Panc1 (cell line): ENCODE data around the gene TUBB2B. TPM values are rescaled to one million over a fixed set of nuclear protein-coding genes. Genes with fewer than 3 reads are reported as not detected.

ENCODE experiments used
- ATAC-seq: fragments of 200-7000 bp; cut with Tn5 transposase; 2 replicates; pipeline ENCODE4 v1.9.1; 2020; ENCODE audit warnings: mild to moderate bottlenecking, moderate library complexity
- BruUV-seq: library from RNA; stranded (reverse); fragments of 400-500 nt; replicated peaks from 2 replicates; lab custom pipeline; 2021; lab: Mats Ljungman, UMichigan
- CTCF ChIA-PET: fragments of 300-600 bp; sonication (Branson Sonifier 250); formaldehyde crosslinking; loops from one replicate; lab custom pipeline; 2022; ENCODE audit warnings: antibody characterized with exemption; lab: Charles Lee
- POLR2A ChIA-PET: fragments of 300-600 bp; sonication (Branson Sonifier 250); formaldehyde crosslinking; loops from one replicate; lab custom pipeline; 2022; ENCODE audit warnings: antibody characterized with exemption; lab: Charles Lee
- DNase-seq: peaks from one replicate; pipeline ENCODE4 v3.0.0-alpha.2; 2010; ENCODE audit warnings: low read depth, low spot score
- H3K27ac ChIP-seq: 2 replicates; pipeline ENCODE4 v1.5.1; 2011; ENCODE audit warnings: mild to moderate bottlenecking, low read length, inconsistent platforms
- H3K27me3 ChIP-seq: fragments of 200-500 bp; sonication (Bioruptor generic); 2 replicates; pipeline ENCODE4 v1.6.0; 2014; ENCODE audit warnings: low read length, inconsistent platforms; ENCODE audit not compliant: control insufficient read depth, insufficient read depth
- H3K36me3 ChIP-seq: fragments of 200-500 bp; sonication (Bioruptor generic); 2 replicates; pipeline ENCODE4 v1.5.1; 2014; ENCODE audit warnings: inconsistent platforms, mild to moderate bottlenecking, low read length, moderate library complexity; ENCODE audit not compliant: control insufficient read depth, insufficient read depth
- H3K4me1 ChIP-seq: 2 replicates; pipeline ENCODE4 v1.5.1; 2011; ENCODE audit warnings: inconsistent platforms, mild to moderate bottlenecking, low read length, moderate library complexity; ENCODE audit not compliant: control insufficient read depth, insufficient read depth
- H3K4me3 ChIP-seq, 2 experiments: 2 replicates each; pipeline ENCODE4 v1.5.1; 2011 to 2012; ENCODE audit warnings: low read depth in 2 of 2, low read length in 2 of 2, mild to moderate bottlenecking in 2 of 2, inconsistent platforms in 1 of 2, moderate library complexity in 1 of 2
- H3K9me3 ChIP-seq: fragments of 200-500 bp; sonication (Bioruptor generic); 2 replicates; pipeline ENCODE4 v1.5.1; 2014; ENCODE audit warnings: low read depth, mild to moderate bottlenecking, inconsistent platforms, low read length, moderate library complexity; ENCODE audit not compliant: control insufficient read depth, insufficient read depth
- POLR2AphosphoS5 ChIP-seq: IDR thresholded peaks from 2 replicates; pipeline ENCODE4 v1.6.1; 2012; ENCODE audit warnings: mild to moderate bottlenecking, low read depth, low read length, moderate library complexity
- SIN3A ChIP-seq: IDR thresholded peaks from 2 replicates; pipeline ENCODE4 v1.6.1; 2012; ENCODE audit warnings: low read depth, mild to moderate bottlenecking, low read length, moderate library complexity, borderline replicate concordance; ENCODE audit not compliant: insufficient read depth
- TCF7L2 ChIP-seq: IDR thresholded peaks from 2 replicates; pipeline ENCODE4 v1.6.1; 2011; ENCODE audit warnings: mild to moderate bottlenecking, low read depth, low read length, inconsistent platforms
- in situ Hi-C: cut with HindIII; loops from 2 replicates; pipeline ENCODE4 v1.10.0; 2016; ENCODE audit warnings: low sequenced_read_pairs, low pct_unique_long_range_greater_than_20kb
- intact Hi-C: fragments of 100-400 bp; cut with micrococcal nuclease; formaldehyde crosslinking; loops from one replicate; pipeline ENCODE4 v1.10.0; 2022; ENCODE audit not compliant: unreplicated experiment
- total RNA-seq: library from RNA; stranded (reverse); gene quantifications from one replicate; pipeline ENCODE4 v1.2.1, GENCODE V29; 2021; ENCODE audit not compliant: unreplicated experiment
- TF ChIP-seq, protein P1 (sequence below), 2 experiments: IDR thresholded peaks; 2 replicates each; pipeline ENCODE4 v1.6.1; 2011 to 2012; ENCODE audit warnings: low read depth in 2 of 2, control low read depth in 1 of 2, low read length in 1 of 2, mild to moderate bottlenecking in 1 of 2, moderate library complexity in 1 of 2; ENCODE audit not compliant: insufficient read depth in 1 of 2
- TF ChIP-seq, protein P2 (sequence below): fragments of 450-650 bp; IDR thresholded peaks from 2 replicates; pipeline ENCODE4 v1.5.1; 2017; ENCODE audit warnings: mild to moderate bottlenecking

TUBB2B gene
- total RNA-seq, 1 experiment from 2014 or later, result 22.7 TPM

DNA sequence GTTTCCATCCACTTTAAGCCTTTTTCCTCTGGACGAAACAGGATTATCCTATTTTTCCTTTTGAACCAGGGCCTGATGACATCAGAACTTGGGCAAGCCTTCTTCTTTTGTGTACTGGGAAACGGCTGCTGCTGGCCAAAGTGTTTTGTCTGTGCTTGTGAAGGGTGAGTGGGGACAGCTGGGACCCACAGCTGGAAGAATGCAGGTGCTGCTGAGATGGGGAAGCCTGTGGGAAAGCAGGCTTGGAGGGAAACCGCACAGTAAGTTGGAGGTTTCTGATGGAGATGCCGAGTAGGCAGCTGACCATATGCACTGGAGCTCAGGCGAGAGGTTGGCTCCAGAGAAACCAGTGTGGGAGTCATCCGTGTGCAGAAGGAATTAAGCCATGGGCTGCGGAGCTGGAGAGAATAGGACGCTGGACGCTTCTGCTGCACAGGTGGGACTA lies 22.8 kb upstream of the TUBB2B start:
- Histone ChIP-seq H3K4me3 (no peak overlapping the region), H3K9me3 (no peaks in the 10 kb centered on the region), H3K27me3 (no peaks in the 10 kb centered on the region), H3K27ac (no peak overlapping the region), H3K36me3 (no peaks in the 10 kb centered on the region), H3K4me1 (peaks cover 11% of the 10 kb centered on the region; the same call in 1 of the 2 replicates)
- TF ChIP-seq SIN3A (no peak), TCF7L2 (no peak), POLR2AphosphoS5 (no peak)
- no TSS peak for BruUV-seq
- ATAC-seq, result no peak
- POLR2A ChIA-PET, result no interaction called here
- no peak for DNase-seq
- in situ Hi-C loops, result no loop called here
- intact Hi-C loops, result loop anchor here (10.0 kb wide), 1 partner anchor 255 kb away; the partner anchor contains the start of gene NQO2
- CTCF ChIA-PET, result no interaction called here

DNA sequence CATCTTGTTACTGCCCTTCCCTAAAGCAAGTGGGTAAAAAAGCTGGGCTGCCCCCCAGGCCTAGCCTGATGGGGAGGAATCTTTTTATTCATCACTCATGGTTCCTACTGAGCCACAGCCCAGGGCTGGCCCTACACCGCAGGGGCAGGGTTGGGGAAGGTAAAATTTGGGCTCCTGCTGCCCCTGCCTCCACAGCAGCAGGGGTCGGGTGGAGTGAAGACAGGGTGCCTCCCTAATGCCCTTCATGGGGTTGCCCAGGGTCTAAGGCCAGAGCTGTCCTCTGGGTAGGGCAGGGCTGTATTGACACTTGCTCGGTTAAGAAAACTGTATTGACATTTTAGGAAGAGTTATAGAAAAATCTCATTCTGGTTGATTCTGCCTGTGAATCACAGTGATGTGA lies 22.4 kb upstream of the TUBB2B start:
- ATAC-seq, result no peak
- H3K27ac ChIP-seq, result no peak overlapping the region
- in situ Hi-C loops, result no loop called here
- no peaks in the 10 kb centered on the region for H3K36me3 ChIP-seq
- intact Hi-C loops, result loop anchor here (10.0 kb wide), 1 partner anchor 255 kb away; the partner anchor contains the start of gene NQO2
- peaks cover 11% of the 10 kb centered on the region; the same call in 1 of the 2 replicates for H3K4me1 ChIP-seq
- ChIA-PET CTCF (no interaction called here), POLR2A (no interaction called here)
- no peak overlapping the region for H3K4me3 ChIP-seq
- no peak for DNase-seq
- no peaks in the 10 kb centered on the region for H3K9me3 ChIP-seq
- TF ChIP-seq, protein P1, sequence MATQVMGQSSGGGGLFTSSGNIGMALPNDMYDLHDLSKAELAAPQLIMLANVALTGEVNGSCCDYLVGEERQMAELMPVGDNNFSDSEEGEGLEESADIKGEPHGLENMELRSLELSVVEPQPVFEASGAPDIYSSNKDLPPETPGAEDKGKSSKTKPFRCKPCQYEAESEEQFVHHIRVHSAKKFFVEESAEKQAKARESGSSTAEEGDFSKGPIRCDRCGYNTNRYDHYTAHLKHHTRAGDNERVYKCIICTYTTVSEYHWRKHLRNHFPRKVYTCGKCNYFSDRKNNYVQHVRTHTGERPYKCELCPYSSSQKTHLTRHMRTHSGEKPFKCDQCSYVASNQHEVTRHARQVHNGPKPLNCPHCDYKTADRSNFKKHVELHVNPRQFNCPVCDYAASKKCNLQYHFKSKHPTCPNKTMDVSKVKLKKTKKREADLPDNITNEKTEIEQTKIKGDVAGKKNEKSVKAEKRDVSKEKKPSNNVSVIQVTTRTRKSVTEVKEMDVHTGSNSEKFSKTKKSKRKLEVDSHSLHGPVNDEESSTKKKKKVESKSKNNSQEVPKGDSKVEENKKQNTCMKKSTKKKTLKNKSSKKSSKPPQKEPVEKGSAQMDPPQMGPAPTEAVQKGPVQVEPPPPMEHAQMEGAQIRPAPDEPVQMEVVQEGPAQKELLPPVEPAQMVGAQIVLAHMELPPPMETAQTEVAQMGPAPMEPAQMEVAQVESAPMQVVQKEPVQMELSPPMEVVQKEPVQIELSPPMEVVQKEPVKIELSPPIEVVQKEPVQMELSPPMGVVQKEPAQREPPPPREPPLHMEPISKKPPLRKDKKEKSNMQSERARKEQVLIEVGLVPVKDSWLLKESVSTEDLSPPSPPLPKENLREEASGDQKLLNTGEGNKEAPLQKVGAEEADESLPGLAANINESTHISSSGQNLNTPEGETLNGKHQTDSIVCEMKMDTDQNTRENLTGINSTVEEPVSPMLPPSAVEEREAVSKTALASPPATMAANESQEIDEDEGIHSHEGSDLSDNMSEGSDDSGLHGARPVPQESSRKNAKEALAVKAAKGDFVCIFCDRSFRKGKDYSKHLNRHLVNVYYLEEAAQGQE (IDR thresholded peaks at IDR 0.05; ENCODE audit: insufficient read depth in 1 of 2, low read depth in 2 of 2, low read length in 1 of 2), result no peak
- no peak for TF ChIP-seq TCF7L2
- TF ChIP-seq, protein P2, sequence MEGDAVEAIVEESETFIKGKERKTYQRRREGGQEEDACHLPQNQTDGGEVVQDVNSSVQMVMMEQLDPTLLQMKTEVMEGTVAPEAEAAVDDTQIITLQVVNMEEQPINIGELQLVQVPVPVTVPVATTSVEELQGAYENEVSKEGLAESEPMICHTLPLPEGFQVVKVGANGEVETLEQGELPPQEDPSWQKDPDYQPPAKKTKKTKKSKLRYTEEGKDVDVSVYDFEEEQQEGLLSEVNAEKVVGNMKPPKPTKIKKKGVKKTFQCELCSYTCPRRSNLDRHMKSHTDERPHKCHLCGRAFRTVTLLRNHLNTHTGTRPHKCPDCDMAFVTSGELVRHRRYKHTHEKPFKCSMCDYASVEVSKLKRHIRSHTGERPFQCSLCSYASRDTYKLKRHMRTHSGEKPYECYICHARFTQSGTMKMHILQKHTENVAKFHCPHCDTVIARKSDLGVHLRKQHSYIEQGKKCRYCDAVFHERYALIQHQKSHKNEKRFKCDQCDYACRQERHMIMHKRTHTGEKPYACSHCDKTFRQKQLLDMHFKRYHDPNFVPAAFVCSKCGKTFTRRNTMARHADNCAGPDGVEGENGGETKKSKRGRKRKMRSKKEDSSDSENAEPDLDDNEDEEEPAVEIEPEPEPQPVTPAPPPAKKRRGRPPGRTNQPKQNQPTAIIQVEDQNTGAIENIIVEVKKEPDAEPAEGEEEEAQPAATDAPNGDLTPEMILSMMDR, result no peak
- TF ChIP-seq SIN3A, result no peak
- no peak for TF ChIP-seq POLR2AphosphoS5
- BruUV-seq, result no TSS peak
- H3K27me3 ChIP-seq, result no peaks in the 10 kb centered on the region
